ENCODE results near the gene SLC6A19. TPM values are rescaled to one million over a fixed set of nuclear protein-coding genes. Genes with fewer than 3 reads are reported as not detected.

SLC6A19 gene
- total and polyA plus RNA-seq, 12 donors, result under 0.01 TPM; not detected in 11

GRCh38 chr5:1212271-1212670 lies 10.9 kb downstream of the SLC6A19 start:
- intact Hi-C loops (cut with DNase I), result no loop called here
- Histone ChIP-seq H3K4me1 (replicated peaks in 1 of 2) (no peaks in the 10 kb centered on the region), H3K27ac (no peak overlapping the region), H3K4me3 (no peak overlapping the region), H3K9me3 (replicated peaks in 1 of 3) (no peaks in the 10 kb centered on the region), H3K27me3 (no peaks in the 10 kb centered on the region), H3K36me3 (replicated peaks in 1 of 2) (no peaks in the 10 kb centered on the region)
- no peak for DNase-seq
- 88 to 93% (median 91%) methylated on average over 8 to 20 of the region's 20 CpGs for WGBS, 4 donors
- TF ChIP-seq CTCF (IDR thresholded peaks at IDR 0.05), result no peak
- no peak for TF ChIP-seq POLR2A (IDR thresholded peaks at IDR 0.05)

GRCh38 chr5:1212881-1213280 lies 11.5 kb downstream of the SLC6A19 start:
- Histone ChIP-seq H3K36me3 (replicated peaks in 1 of 2) (no peaks in the 10 kb centered on the region), H3K4me3 (no peak overlapping the region), H3K4me1 (replicated peaks in 1 of 2) (no peaks in the 10 kb centered on the region), H3K27me3 (no peaks in the 10 kb centered on the region), H3K9me3 (replicated peaks in 1 of 3) (no peaks in the 10 kb centered on the region), H3K27ac (no peak overlapping the region)
- TF ChIP-seq CTCF (IDR thresholded peaks at IDR 0.05) (no peak), POLR2A (IDR thresholded peaks at IDR 0.05) (no peak)
- DNase-seq, result no peak
- intact Hi-C loops (cut with DNase I), result no loop called here
- 81 to 89% (median 85%) methylated on average over 9 to 18 of the region's 18 CpGs for WGBS, 4 donors

GRCh38 chr5:1213508-1214162 lies 12.2 kb downstream of the SLC6A19 start:
- no peak for DNase-seq
- Histone ChIP-seq H3K27me3 (no peaks in the 10 kb centered on the region), H3K36me3 (replicated peaks in 1 of 2) (no peaks in the 10 kb centered on the region), H3K9me3 (replicated peaks in 1 of 3) (no peaks in the 10 kb centered on the region), H3K27ac (no peak overlapping the region), H3K4me1 (replicated peaks in 1 of 2) (no peaks in the 10 kb centered on the region), H3K4me3 (no peak overlapping the region)
- 80 to 82% (median 81%) methylated on average over 12 to 25 of the region's 25 CpGs for WGBS, 4 donors
- no peak for TF ChIP-seq CTCF (IDR thresholded peaks at IDR 0.05)
- intact Hi-C loops (cut with DNase I), result no loop called here

- no peaks in the 10 kb centered on the region for H3K9me3 ChIP-seq (replicated peaks in 1 of 3)
- intact Hi-C loops (cut with DNase I), result no loop called here
- H3K27me3 ChIP-seq, result no peaks in the 10 kb centered on the region
- no peaks in the 10 kb centered on the region for H3K36me3 ChIP-seq (replicated peaks in 1 of 2)
- no peak for DNase-seq
- no peak overlapping the region for H3K4me3 ChIP-seq
- H3K4me1 ChIP-seq (replicated peaks in 1 of 2), result no peaks in the 10 kb centered on the region
- H3K27ac ChIP-seq, result no peak overlapping the region
- no peak for TF ChIP-seq CTCF (IDR thresholded peaks at IDR 0.05)
- TF ChIP-seq POLR2A (IDR thresholded peaks at IDR 0.05), result no peak
- 57 to 70% (median 64%) methylated on average over 13 to 22 of the region's 22 CpGs for WGBS, 4 donors
These were observed 13.0 kb downstream of the SLC6A19 start for GRCh38 chr5:1214163-1214935.

Data from adrenal gland (tissue), 12 donors.